ACC112 (cell line): ENCODE measurements around the gene DENND1C.

Source experiments
- H2AFZ ChIP-seq: fragments of 200-600 bp; sonication (generic); one replicate; pipeline ENCODE4 v1.6.0; 2017; ENCODE audit warnings: antibody characterized with exemption, low read length; ENCODE audit not compliant: unreplicated experiment
- H3K27ac ChIP-seq: fragments of 200-600 bp; sonication (generic); 2 replicates; pipeline ENCODE4 v1.5.1; 2014; ENCODE audit warnings: low read depth, mild to moderate bottlenecking, antibody characterized with exemption, low read length, moderate library complexity
- H3K27me3 ChIP-seq: fragments of 200-600 bp; sonication (generic); 2 replicates; pipeline ENCODE4 v1.6.1; 2014; ENCODE audit warnings: mild to moderate bottlenecking, antibody characterized with exemption, low read length, moderate library complexity, mixed read lengths; ENCODE audit not compliant: insufficient read depth
- H3K36me3 ChIP-seq: fragments of 200-600 bp; sonication (generic); 2 replicates; pipeline ENCODE4 v1.6.1; 2016; ENCODE audit warnings: mild to moderate bottlenecking, antibody characterized with exemption, low read length, moderate library complexity, mixed read lengths; ENCODE audit not compliant: insufficient read depth
- H3K4me1 ChIP-seq: fragments of 200-600 bp; sonication (generic); one replicate; pipeline ENCODE4 v1.6.1; 2016; ENCODE audit warnings: low read length, mixed read lengths; ENCODE audit not compliant: insufficient read depth, unreplicated experiment, control insufficient read depth
- H3K4me3 ChIP-seq: fragments of 200-600 bp; sonication (generic); 2 replicates; pipeline ENCODE4 v1.5.1; 2014; ENCODE audit warnings: mild to moderate bottlenecking, low read depth, low read length
- H3K79me2 ChIP-seq: fragments of 200-600 bp; sonication (generic); one replicate; pipeline ENCODE4 v1.6.0; 2016; ENCODE audit warnings: low read length; ENCODE audit not compliant: control insufficient read depth, unreplicated experiment, insufficient read depth

DENND1C gene

DNA sequence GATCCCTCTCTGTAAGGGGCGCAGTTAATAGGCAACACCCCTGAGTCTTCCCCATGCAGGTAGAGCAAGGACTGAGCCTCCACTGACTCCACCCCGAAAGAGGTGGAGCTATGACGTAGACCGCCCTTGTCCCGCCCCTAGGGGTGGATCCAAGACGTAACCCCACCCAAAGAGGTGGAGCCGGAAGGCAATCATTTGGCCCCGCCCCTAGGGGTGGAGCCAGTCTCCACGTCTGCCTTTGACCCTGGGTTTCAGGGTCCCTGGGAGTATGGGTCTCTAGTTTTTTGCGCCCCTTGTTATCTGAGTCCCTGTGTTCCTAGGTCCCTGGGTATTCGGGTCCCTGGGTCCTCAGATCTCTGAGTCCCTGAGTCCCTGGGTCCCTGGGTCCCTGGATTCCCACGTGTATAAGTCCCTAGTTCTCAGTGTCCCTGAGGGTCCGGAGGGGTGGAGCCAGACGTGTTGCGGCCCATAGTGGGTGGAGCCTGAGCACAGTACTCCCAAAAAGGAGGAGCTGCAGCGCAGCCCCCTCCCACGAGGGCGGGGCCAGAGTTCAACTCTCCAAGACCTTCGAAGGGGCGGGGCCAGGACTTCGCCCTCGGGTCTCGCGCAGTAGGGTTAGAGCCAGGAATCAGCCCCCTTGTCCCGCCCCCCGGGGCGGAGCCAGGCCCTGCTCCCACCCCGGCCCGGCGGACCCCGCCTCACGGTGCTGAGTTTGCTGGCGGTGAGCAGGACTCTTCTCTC is 5.3 kb downstream of the DENND1C start:
- Histone ChIP-seq H3K4me3 (0 out of 2 replicates have a peak overlapping the region, but pooled peaks have one; percentile 16), H2AFZ (no peak overlapping the region), H3K4me1 (no peaks in the 10 kb centered on the region), H3K27ac (no peak overlapping the region), H3K27me3 (peaks cover 19% of the 10 kb centered on the region; the same call in 1 of the 2 replicates), H3K79me2 (no peaks in the 10 kb centered on the region), H3K36me3 (no peaks in the 10 kb centered on the region)

GRCh38 chr19:6475321-6476108 is 6.1 kb downstream of the DENND1C start:
- Histone ChIP-seq H2AFZ (no peak overlapping the region), H3K36me3 (no peaks in the 10 kb centered on the region), H3K79me2 (no peaks in the 10 kb centered on the region), H3K27me3 (peaks cover 19% of the 10 kb centered on the region; the same call in 1 of the 2 replicates), H3K4me1 (no peaks in the 10 kb centered on the region), H3K4me3 (no peak overlapping the region), H3K27ac (no peak overlapping the region)

GRCh38 chr19:6473647-6474046 is 7.9 kb downstream of the DENND1C start:
- H3K36me3 ChIP-seq = no peaks in the 10 kb centered on the region
- H3K79me2 ChIP-seq = no peaks in the 10 kb centered on the region
- no peaks in the 10 kb centered on the region for H3K4me1 ChIP-seq
- H2AFZ ChIP-seq = no peak overlapping the region
- H3K27ac ChIP-seq = no peak overlapping the region
- no peak overlapping the region for H3K4me3 ChIP-seq
- peaks cover 19% of the 10 kb centered on the region; the same call in 1 of the 2 replicates for H3K27me3 ChIP-seq

- H2AFZ ChIP-seq = no peak overlapping the region
- no peaks in the 10 kb centered on the region for H3K79me2 ChIP-seq
- H3K27me3 ChIP-seq = peaks cover 19% of the 10 kb centered on the region; the same call in 1 of the 2 replicates
- H3K4me1 ChIP-seq = no peaks in the 10 kb centered on the region
- H3K27ac ChIP-seq = no peak overlapping the region
- no peaks in the 10 kb centered on the region for H3K36me3 ChIP-seq
- H3K4me3 ChIP-seq = no peak overlapping the region
Observed at GRCh38 chr19:6472713-6473112, 8.9 kb downstream of the DENND1C start.

DNA sequence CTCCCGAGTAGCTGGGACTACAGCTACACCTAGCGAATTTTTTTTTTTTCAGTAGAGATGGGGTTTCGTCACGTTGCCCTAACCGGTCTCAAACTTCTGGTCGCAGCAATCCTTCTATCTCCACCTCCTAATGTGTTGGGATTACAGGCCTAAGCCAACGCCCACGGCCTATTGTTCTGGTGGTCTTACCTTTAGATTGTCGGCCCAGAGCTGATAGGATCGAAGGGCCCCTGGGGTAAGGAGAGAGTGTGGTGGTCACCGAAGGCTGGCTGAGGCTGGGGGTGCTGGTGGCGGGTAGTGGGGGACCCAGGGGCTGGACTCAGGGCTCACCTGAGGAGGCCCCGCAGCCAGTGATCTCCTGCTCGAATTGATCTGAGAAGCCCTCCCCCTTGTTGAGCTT is 10.5 kb downstream of the DENND1C start:
- Histone ChIP-seq H2AFZ (no peak overlapping the region), H3K27me3 (peaks cover 20% of the 10 kb centered on the region), H3K36me3 (no peaks in the 10 kb centered on the region), H3K4me1 (no peaks in the 10 kb centered on the region), H3K27ac (no peak overlapping the region), H3K79me2 (no peaks in the 10 kb centered on the region), H3K4me3 (no peak overlapping the region)

DNA sequence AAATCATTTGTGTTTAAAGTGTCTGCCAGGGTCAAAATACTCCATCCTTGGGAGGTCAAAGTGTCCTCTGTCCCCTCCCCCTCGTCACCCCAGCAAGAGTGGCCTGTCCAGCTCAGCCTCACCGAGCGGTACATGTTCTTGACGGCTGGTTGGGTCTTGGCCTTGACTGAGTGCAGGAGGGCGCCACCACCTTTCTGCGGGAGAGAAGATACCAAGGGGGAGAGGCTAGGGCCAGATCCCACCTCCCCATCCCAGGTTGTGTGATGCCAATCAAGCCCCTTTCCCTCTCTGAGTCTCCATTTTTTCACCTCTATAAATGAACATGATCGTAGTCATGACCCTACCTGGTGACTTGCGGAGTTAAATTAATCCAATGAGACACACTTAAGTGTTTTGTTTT is 11.4 kb downstream of the DENND1C start:
- no peak overlapping the region for H2AFZ ChIP-seq

DNA sequence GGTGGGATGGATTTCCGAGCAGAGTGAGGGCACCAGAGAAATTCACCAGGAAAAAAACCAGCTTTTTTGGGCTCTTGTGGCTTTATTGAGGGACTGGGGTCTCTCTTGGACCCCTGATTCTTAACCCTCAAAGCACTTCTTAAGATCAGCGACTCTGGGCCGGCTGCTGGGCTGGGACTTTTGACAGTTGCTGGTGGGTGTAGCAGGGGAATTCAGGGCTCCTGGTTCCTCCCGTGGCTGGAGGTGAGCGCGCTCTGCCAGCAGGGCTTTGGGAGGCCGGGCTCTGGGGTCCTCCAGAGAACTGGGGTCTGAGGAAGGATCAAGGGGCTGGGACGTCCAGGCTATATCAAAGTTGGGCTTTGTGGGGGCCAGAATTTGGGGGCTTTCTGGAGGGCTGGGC is 14.2 kb downstream of the DENND1C start:
- Histone ChIP-seq H2AFZ (no peak overlapping the region), H3K36me3 (no peaks in the 10 kb centered on the region), H3K27ac (no peak overlapping the region), H3K4me3 (no peak overlapping the region), H3K4me1 (no peaks in the 10 kb centered on the region), H3K27me3 (peaks cover 23% of the 10 kb centered on the region), H3K79me2 (no peaks in the 10 kb centered on the region)

More for the DNA sequence above, 11.4 kb downstream of the DENND1C start:
- Histone ChIP-seq H3K4me1 (no peaks in the 10 kb centered on the region), H3K27me3 (peaks cover 15% of the 10 kb centered on the region), H3K4me3 (no peak overlapping the region), H3K27ac (no peak overlapping the region), H3K79me2 (no peaks in the 10 kb centered on the region), H3K36me3 (no peaks in the 10 kb centered on the region)

GRCh38 chr19:6466526-6467248 is 14.9 kb downstream of the DENND1C start:
- H3K4me1 ChIP-seq = no peaks in the 10 kb centered on the region
- no peaks in the 10 kb centered on the region for H3K79me2 ChIP-seq
- H3K27ac ChIP-seq = no peak overlapping the region
- H3K36me3 ChIP-seq = no peaks in the 10 kb centered on the region
- peaks cover 23% of the 10 kb centered on the region for H3K27me3 ChIP-seq
- H2AFZ ChIP-seq = no peak overlapping the region
- H3K4me3 ChIP-seq = no peak overlapping the region

DNA sequence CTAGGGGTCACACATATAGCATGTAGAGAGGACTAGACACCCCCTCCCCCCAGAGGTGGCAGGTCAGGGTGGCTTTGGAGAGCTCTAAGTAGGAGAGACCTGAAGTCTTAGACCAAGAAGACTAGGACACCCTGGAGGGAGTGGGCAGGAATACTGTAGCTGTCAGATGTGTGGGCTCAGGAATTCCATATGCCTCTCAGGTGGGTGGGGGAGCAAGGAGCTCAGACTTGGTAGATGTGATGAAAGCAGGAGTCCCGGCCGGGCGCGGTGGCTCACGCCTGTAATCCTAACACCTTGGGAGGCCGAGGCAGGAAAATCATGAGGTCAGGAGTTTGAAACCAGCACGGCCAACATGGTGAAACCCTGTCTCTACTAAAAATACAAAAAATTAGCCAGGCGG is 15.9 kb downstream of the DENND1C start:
- H3K4me1 ChIP-seq = no peaks in the 10 kb centered on the region
- no peak overlapping the region for H2AFZ ChIP-seq
- H3K36me3 ChIP-seq = no peaks in the 10 kb centered on the region
- no peak overlapping the region for H3K4me3 ChIP-seq
- no peak overlapping the region for H3K27ac ChIP-seq
- peaks cover 23% of the 10 kb centered on the region for H3K27me3 ChIP-seq
- no peaks in the 10 kb centered on the region for H3K79me2 ChIP-seq

DNA sequence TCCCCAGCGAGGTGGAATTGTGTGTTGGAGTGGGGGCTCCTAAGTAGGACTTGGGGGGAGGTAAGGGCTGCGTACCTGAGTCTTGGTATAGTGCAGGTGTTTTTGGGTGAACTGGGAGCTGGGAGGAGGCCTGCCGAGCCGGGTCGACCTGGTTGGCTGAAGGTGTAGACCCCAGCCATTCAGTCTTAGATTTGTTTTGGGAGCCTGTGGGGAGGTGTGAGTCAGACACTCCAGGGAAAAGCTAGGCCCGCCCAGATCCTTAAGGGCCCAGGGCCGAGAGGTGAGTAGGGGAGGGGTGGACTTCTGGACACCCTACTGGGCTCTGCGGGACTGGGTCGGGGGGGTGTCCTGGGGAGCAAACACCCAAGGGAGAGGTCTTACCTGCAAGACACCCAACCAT is 16.6 kb downstream of the DENND1C start:
- H3K4me3 ChIP-seq = no peak overlapping the region
- H3K27ac ChIP-seq = no peak overlapping the region
- peaks cover 23% of the 10 kb centered on the region for H3K27me3 ChIP-seq
- H2AFZ ChIP-seq = no peak overlapping the region
- H3K36me3 ChIP-seq = no peaks in the 10 kb centered on the region
- no peaks in the 10 kb centered on the region for H3K4me1 ChIP-seq
- H3K79me2 ChIP-seq = no peaks in the 10 kb centered on the region
